Stimulated activated CD4-positive, alpha-beta T cell treated with anti-CD3 and anti-CD28 coated beads, Interleukin-1b, Interleukin-23, amount 100 ng/mL, for 48 hours (primary cell): ENCODE results near the gene TRIM24.
"Not testable (repeated sequence)": the region's sequence is repeated elsewhere in the genome, so short reads cannot be mapped to it uniquely, and the experiment has no call there.

Experiments used
- DNase-seq: peaks from one replicate; pipeline ENCODE4 v3.0.0-alpha.2; 2020

Gene TRIM24

DNA sequence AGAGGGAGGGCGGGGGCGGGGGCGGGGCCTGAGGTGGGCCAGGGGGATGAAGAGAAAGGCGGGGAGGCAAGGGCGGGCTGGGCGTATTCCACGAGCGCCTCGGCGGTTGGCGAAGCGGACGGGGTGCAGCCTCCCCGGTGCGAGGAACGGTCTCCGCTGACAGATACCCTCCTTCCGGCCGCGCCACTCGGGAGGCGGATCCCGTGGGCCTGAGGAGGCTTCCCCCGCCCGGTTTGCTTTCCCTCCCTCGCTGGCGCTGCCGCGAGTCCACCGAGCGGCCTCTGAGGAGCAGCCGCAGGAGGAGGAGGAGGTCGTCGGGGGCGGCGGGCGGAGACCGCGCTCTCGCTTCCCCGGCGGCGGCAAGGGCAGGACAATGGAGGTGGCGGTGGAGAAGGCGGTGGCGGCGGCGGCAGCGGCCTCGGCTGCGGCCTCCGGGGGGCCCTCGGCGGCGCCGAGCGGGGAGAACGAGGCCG is at the start of gene TRIM24:
TSS of gene TRIM24 (plus strand) at position 84 of the 473 bp plus-strand sequence. CDS start at position 374, 290 bp downstream.
- no peak for DNase-seq

DNA sequence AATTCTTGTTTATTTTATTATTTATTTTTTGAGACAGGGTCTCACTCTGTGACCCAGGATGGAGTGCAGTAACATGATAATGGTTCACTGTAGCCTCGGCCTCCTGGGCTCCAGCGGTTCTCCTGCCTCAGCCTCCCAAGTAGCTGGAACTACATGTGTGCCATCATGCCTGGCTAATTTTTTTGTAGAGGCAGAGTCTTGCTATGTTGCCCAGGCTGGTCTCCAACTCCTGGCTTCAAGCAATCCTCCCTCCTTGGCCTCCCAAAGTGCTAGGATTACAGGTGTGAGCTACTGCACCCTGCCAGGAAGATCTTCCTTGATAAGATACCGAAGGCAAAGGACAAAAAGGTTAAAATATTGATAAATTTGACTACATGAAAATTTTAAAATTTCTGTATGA is 48.0 kb upstream of the TRIM24 start:
- DNase-seq: not testable (repeated sequence)

DNA sequence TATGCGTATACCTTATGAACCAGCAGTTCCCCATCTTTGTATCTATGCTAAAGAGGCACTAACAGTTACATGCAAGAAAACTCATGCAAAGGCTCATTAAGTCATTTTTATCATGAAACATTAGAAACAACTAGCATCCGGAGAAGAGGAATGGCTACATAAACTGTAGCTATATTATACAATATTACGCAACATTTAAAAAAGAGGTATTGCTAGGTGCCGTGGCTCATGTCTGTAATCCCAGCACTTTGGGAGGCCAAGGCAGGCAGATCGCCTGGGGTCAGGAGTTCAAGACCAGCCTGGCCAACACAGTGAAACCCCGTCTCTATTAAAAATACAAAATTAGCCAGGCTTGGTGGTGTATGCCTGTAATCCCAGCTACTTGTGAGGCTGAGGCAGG is 47.1 kb upstream of the TRIM24 start:
- DNase-seq: not testable (repeated sequence)

DNA sequence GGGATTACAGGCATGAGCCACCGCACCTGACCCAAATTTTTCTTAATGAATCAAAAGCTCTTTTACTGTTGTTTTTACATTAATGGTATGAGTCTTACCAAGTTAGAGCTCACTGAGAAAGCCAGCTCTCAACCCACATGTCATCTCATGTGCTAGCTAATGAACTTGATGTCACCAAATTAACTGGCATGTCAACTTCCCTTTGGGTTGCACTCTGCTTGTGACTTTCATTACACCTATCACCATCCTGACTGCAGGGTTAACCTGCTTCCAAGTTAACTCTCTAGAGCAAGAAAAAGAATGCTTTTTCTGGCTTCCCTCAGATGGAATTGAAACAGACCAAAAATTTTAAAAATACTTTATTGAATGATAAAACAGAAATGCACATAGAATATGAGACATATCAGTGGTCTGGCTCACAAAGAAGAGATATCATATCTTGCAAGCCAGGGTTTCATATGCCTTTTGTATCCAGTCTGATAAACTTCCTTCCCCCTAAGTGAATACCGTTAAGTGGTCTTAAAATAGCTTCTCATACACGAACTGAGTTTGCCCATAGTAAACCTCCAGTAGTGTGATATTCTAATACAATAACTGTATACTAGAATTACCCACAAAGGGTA is 42.9 kb upstream of the TRIM24 start:
- DNase-seq: no peak

DNA sequence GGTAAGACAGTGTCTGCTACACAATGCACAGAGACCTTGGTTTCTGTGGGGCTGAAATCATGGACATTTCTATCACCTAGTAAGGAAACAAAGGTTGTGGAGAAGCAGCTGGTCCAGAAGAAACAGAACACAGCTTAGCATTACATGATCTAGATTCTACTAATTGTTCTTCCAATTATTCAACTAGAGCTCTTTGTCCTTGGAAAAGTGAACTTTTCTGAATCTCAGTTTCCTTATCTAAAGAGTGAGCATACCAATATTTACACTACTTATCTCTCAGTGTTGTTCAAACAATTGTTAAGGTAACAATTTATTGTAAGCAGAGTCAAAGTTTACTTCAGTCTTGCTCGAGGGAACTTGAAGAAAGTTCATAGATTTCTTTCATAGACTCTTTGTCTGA is 42.3 kb upstream of the TRIM24 start:
- DNase-seq: no peak

DNA sequence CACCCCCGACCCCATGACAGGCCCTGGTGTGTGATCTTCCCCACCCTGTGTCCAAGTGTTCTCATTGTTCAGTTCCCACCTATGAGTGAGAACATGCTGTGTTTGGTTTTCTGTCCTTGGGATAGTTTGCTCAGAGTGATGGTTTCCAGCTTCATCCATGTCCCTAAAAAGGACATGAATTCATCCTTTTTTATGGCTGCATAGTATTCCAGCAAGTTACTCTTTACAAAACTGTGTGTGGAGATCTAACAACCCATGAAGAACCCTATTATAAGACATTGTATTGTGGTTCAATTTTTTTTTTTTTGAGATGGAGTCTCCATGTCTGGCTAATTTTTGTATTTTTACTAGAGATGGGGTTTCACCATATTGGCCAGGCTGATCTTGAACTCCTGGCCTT is 41.7 kb upstream of the TRIM24 start:
- not testable (repeated sequence) for DNase-seq

DNA sequence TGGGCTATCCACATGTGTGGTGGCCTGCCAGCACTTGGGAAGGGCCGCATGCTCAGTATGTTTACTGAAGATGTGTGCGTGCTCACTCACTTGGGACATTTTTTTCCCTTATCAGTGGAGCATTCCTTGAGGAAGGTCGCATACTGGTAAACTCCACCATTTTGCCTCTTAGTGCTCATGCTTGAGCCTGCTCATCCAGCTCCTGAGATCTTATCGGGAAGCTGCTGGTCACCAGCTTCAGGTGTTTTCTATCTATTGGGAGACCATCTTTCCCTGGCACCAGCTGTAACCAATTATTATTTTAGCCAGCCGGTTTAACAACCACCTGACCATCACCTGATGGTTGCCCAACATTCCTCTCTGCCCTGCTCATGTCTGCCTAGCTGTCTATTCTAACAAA is 35.0 kb upstream of the TRIM24 start:
- DNase-seq: no peak

DNA sequence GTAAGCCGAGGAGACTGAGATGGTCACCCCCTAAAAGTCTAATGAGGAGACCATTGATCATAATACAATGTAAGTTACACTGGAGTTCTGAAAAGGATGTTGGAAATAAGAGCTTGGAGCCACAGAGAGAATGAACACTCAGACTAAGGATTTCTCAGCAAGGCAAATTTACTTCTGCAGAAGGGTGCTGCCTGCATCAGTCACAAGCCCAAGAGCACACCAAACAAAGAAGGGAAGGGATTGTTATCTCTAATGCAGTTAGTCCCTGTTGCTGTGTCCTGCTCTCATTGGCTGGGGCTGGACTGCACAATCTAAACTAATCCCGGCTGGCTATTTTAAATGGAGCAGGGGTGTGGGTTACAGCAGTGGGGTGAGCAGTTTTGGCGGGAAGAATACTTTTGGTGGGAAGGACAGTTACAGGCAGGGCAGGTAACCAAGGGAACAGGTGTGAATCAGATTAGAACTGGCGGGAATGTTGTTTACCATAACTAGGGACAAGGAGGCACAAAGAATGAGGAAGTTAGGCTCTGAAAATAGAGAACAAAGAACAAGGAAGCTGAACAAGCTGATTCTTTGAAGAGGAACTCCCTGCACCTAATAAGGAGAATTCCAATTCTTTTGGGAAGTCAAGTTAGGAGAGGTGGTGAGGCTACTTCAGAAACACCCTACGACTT is 30.3 kb upstream of the TRIM24 start:
- no peak for DNase-seq

DNA sequence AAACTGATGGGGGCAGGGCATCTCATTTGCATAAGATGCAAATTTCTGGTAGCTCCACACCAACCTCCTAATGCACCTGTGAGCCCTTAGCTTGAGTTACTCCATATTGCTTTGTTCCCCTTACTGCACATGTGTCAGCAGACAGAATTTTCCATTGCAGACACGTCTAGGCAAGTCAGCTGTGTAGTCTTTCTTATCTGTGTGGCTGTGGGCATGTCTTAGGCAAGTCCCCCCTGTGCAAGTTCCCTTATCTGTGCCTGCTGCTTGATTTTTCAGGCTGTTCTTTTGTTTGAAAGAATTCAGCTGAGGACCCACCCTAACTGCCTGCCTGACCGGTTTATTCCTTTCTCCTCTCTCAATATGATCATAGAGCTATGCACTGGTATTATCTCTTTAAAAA is 28.5 kb upstream of the TRIM24 start:
- DNase-seq: no peak

DNA sequence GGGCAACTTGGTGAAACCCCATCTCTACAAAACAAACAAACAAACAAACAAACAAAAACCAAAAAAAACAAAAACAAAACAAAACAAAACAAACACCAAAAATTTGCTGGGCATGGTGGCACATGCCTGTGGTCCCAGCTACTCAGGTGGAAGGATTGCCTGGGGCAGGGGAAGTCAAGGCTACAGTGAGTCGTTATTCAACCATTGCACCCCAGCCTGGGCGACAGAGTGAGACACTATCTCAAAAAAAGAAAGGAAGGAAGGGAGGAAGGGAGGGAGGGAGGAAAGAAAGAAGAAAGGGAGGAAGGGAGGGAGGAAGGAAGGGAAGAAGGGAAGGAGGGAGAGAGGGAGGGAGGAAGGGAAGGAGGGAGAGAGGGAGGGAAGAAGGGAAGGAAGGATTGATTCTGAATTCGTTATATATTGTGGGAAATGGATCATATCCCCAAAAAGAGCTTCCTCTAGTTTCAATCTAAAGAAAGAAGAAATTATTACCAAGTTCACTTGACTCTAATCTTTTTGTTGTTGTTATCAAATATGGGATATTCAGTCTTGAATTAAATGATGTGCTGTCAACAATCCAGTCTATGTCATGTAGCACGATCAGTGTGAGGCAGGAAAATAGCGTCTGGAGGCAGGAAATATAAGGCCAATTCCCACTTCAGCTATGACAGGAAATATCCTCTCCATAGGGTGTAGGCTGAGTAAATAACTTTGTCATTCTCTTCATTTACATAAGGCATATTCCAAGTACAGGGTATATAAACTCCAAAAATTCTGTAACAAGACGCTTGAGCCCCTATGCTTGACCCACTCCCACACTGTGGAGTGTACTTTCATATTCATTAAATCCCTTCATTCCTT is 26.2 kb upstream of the TRIM24 start:
- no peak for DNase-seq

DNA sequence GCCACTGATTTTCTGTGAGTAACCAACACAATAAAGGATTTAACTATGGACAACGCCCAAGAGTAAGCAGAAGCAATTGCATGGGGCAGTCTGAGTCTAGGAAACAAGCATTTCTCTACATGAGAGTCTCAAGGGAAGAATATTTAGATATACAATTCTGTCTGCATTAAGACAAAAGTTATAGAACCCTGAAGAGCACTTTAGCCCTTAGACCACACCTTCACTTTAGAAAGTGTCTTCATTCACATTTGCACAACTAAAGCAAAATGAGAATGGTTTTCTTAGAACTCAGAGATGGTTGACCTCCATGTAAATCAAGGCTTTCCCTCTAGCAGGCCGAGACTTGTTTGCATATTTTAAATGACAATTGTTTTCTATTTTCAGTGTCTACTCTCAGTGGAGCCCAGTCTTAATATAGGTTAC is 25.5 kb upstream of the TRIM24 start:
- no peak for DNase-seq

DNA sequence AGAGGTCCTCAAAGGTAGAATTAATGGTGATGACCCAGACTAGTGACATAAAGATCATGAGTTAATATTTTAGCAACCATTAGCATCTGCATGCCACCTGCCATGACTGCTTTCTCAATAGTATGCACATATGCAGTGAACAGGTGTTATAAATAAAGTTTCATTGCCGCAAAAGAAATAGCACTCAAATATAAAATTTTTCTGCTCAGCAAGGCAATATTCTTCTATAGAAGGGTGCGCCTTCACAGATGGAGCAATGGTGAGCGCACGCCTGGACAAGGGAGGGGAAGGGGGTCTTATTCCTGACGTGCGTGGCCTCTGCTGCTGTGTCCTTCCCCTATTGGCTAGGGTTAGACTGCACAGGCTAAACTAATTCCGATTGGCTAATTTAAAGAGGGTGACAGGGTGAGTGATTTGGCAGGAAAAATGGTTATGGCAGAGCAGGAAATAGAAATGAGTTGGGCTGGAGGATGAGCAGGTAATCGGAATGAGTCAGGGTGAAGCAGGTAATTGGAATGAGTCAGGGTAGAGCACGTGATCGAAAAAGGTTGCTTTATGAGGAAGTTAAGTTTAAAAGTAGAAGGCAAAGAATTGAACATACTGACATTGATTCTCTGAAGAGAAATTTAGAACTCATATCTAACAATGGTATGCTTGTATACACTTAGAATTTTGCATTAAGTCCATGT is 24.7 kb upstream of the TRIM24 start:
- no peak for DNase-seq

DNA sequence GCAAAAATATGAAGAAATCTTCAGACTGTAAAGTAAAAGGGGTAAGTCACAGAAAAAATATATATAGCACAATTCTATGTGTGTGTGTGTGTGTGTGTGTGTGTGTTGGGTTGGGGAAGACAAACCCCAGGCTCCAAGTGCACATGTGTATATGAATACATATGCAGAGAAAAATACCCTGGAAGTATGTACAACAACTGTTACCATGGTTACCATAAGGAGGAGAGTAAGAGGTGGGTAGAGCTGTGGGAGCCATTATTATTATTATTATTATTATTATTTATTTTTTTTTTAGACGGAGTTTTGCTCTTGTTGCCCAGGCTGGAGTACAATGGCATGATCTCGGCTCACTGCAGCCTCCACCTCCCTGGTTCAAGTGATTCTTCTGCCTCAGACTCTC is 23.7 kb upstream of the TRIM24 start:
- no peak for DNase-seq

DNA sequence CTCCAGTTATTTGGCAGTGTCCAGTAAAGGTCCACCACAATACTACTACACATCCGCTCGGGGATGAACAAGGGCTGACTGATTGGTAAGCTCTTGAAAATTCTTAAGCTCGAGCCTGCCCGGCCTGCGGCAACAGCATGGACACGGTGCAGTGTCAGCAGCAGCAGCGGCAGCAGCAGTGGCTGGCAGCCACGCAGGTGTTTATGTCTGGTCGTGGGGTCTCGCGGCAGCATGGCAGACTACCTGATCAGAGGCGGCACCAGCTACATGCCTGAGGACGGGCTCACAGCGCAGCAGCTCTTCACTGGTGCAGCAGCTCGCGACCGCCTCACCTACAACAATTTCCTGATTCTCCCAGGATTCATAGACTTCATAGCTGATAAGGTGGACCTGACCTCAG is 19.6 kb upstream of the TRIM24 start:
- DNase-seq: no peak

DNA sequence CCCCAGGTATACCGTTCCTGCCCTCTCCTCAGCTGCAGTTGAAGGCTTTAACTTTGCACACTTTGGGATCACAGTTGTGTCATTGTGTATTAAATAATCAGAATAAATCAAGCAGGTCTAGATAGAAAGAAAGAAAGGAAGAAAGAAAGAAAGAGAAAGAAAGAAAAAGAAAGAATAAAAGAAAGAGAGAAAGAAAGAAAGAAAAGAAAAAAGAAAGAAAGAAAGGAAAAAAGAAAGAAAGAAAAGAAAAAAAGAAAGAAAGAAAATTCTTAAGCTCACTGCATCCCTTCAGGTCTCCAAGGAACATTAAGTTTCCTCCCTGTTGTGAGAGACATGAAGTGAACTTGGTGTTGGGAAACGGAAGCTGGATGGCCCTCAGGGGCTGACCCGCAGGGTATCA is 17.2 kb upstream of the TRIM24 start:
- DNase-seq: no peak

DNA sequence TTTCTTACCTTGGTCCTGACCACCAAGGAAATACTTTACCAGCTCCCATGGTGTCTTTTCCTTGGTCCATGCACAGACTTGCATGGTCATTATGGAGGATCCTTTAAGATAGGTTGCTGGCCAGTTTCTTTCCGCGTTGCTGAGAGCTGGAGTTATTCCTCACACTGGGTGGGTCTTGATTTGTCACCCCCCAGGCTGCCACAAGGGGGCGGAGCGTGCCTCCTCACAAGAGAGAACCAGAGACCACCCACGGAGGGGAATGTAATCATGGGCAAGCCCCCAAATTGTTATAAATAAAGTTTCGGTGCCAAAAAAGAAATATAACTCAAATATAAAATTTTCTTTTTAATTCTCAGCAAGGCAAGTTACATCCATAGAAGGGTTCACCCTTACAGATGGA is 10.5 kb upstream of the TRIM24 start:
- peak; percentile 30 for DNase-seq

DNA sequence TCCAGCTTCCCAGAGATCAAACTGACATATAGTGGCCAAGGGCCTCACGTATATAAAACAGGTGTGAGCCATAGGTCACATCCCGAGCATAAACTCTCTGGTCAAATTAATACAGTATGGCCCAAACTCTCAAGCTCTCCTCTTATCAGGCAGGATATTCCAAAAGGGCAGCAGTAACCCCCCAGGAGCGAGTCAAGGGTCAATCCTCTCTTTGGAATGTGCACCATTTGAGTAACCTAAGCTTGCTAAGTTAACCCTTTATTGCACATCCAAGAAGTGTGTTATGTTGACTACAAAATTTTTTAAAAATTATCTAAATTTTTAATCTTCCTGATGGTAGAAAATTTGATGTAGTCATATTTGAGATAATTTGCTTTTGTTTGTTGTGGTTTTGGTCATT is 4.5 kb upstream of the TRIM24 start:
- DNase-seq: no peak

DNA sequence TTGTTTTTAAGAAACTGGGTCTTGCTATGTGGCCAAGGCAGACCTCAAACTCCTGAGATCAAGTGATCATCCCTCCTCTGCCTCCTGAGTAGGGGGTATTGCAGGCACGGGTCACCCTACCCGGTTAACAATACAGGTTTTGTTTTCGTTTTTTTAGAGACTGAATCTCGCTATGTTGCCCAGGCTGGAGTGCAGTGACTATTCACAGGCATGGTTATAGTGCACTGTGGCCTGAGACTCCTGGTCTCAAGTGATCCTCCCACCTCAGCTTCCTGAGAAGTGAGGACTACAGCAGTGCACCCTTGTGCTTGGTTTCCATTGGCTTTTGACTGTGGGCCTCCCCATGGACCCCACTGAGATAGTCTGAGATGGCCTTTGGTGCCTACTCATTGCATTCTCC is 3.8 kb upstream of the TRIM24 start:
- DNase-seq: no peak

DNA sequence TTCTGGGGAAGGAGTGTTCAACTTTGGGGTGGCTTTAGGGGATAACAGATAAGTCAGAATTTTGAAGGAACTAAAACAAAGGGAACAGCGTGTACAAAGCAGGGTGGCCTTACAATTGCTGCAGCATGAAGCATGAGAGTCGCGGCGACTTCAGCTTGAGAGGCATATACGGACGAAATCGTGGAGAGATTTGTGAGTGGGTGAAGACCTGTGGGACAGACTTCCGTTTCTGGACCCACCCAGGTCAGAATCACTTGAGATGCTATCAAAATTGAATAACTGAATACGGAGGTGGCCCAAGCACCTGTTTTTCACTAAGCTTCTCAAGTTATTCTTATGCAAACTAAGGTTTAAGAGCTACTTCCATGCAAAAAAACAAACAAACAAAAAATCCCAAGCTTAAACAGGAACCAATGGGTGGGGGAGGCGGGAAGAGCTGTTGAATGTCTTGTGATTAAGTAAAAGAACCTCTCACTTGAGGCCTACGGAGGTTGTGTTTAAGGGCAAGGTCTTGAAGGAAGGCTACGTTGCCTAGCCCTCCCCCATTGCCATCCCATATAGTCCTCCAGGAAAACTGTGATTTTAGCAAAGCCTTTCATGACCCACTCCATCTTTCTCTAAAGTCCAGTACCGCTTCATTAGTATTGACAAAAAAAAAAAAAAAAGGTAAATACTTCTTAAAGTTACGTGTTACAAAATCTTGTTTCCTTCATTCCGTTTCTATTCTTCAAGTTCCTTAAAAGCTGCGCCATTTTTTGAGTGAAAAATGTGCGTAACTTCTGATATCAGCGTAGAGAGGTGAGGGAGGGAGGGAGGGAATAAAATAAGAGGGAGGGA is 1.3 kb upstream of the TRIM24 start:
- DNase-seq: no peak

DNA sequence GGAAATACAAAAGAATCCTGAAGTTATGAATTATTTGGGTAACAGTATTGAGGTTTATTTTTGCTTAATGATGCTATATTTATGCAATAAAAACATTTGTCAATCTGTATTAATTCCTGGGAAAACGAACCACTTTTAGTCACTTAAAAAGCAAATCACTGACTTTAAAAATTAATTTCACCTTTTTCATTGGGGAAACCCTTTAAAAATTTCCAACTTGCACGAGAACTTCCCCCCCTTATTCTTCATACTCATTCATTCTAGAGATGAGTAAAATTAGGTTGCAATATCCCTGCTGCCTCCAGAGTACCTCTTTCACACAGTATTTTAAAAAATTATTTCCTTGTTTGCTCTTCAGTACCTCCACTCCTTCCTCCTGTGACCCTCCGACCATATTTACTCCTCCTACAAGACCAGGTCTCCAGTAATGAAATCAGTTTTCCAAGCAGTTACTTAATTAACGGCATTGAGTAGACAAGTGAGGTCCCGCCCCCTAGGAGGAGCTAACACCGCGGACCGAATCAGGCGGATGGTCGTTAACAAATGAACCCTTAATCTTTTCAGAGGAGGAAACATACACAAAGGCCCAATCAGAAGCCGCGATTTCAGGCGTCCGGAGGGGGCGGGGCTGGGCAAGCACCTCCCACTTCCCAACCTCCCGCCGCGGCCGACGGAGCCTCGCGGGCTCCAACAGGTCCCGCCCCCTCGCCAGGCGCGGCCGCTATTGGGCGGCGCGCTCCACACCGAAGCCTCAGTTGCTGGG is 465 bp upstream of the TRIM24 start:
- DNase-seq: peak; percentile 97
